Lung microvascular endothelial cell (primary cell): ENCODE data around the gene TSC22D3. TPM values are rescaled to one million over a fixed set of nuclear protein-coding genes. Genes with fewer than 3 reads are reported as not detected.
"Not testable (repeated sequence)": the region's sequence is repeated elsewhere in the genome, so short reads cannot be mapped to it uniquely, and the experiment has no call there.

Source experiments
- DNase-seq, 2 donors: peaks; one replicate each; pipeline versions ENCODE4 v3.0.0 to v3.0.0-alpha.2; 2010; ENCODE audit warnings: low read depth in 2 of 2
- total RNA-seq: library from RNA; depleted of rRNA; stranded (reverse); fragments of >200 nt; gene quantifications from 2 replicates; pipeline ENCODE4 v1.2.1, GENCODE V29; 2014

Gene TSC22D3
- 18.3 and 32.5 TPM in 2 replicates for total RNA-seq

GRCh38 chrX:107775734-107776511, at the start of gene TSC22D3:
Gene TSC22D3, minus strand, starts transcription at chrX:107775787. Its CDS starts 368 bp downstream, at chrX:107775419.
- peak; percentile 62 to 68 for DNase-seq

GRCh38 chrX:107823456-107823855, 47.9 kb upstream of the TSC22D3 start:
- peak; percentile 76 to 90 for DNase-seq

GRCh38 chrX:107823042-107823441, 47.5 kb upstream of the TSC22D3 start:
- DNase-seq = no peak

- DNase-seq = no peak
These were observed 43.4 kb upstream of the TSC22D3 start for GRCh38 chrX:107818900-107819521.

DNA sequence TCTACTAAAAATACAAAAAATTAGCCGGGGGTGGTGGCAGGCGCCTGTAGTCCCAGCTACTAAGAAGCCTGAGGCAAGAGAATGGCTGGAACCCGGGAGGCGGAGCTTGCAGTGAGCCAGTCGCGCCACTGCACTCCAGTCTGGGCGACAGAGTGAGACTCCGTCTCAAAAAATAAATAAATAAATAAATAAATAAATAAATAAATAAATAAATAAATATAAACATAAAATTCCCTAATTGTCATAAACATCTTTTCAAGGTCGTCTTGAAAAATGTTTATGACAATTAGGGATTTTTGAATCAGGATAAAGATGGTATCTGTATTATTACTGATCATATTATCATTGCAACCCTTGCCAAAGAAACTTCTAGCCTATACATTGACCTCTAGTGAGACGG, 34.5 kb upstream of the TSC22D3 start:
- not testable (repeated sequence) for DNase-seq

DNA sequence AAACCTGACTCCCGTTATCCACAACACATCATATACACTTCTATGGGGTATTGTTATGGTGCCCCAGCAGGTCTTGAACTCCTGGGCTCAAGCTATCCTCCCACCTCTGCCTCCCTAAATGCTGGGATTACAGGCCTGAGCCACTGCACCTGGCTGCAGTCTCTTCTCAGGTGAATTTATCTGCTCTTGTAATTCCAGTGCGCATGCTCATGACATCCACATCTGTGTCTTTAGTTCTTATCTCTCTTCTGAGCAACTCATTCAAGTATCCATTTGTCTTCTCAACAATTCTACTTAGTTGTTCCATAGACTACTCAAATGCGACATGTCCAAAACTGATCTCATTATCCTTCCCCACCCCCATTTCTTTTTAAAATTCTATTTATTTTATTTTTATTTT, 29.6 kb upstream of the TSC22D3 start:
- DNase-seq = no peak

DNA sequence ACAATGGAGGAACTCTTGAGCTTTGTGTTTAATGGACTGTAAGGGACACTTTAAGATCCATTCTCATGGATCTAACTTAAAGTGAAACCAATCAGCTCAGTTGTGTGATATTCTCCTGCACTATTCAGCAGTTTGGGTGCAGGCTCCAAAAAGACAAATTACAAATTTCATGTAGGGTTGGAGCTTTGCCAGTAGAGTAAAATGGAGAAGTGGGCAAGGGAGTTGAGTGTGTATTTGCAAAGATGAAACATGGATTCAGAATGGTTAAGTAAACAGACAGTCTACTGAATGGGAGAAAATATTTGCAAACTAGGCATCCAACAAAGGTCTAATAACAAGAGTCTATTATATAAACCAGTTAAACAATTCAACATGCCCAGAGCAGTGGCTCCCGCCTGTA, 28.8 kb upstream of the TSC22D3 start:
- no peak for DNase-seq

- no peak for DNase-seq
These were observed 12.2 kb upstream of the TSC22D3 start for GRCh38 chrX:107787827-107788226.

DNA sequence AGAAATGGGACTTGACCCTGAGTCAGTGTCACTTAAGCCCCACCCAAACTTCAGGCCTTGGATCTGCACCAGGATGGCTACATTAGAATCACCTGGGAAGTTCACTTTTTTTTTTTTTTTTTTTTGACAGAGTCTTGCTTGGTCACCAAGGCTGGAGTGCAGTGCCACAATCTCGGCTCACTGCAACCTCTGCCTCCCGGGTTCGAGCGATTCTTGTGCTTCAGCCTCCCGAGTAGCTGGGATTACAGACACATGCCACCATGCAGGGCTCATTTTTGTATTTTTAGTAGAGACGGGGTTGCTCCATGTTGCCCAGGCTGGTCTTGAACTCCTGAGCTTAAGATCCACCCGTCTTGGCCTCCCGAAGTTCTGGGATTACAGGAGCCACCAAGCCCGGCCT, 4.9 kb upstream of the TSC22D3 start:
- no peak for DNase-seq

- no peak for DNase-seq
These were observed 1.9 kb upstream of the TSC22D3 start, which contains the start of gene NCBP2L for GRCh38 chrX:107777536-107777832. Gene NCBP2L, plus strand, starts transcription at chrX:107777733. Its CDS starts 16,488 bp downstream, at chrX:107794221.

- peak; percentile 85 to 89 for DNase-seq
These were observed 1.3 kb upstream of the TSC22D3 start for GRCh38 chrX:107776649-107777535.

DNA sequence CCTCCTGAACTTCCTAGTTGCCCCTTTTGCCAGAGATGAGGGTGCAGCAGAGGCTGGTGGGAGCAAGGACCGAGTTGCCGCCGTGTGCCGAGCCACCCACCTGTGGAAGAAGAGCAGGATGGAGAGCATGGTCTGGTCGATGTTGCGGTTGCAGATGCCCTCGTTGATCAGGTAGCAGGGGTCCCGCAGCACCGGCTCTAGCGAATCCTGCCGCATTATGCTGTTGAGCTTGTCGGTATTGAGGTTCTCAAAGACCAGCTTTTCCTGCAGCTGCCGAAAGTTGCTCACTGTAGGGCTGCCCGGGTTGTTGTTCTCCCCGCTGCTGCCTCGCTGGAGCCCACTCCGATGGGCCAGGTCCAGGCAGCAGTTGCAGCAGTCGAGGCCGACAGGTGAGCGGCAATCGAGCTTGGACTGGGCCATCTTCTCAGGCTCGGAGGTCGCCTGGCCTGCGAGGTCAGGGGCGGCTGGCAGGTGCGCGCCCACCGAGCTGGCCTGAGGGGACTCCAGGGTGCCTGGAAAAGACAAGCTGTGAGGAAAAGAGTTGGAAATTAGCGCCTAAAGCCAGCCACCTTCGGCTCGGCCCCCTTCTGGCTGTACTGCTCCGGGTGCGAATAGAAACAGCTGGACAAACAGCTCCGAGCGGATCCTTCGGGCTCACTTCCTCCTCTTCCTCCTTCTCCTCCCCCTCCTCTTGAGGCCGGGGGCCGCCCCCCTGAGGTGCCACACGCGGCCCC, 420 bp downstream of the TSC22D3 start:
- DNase-seq = peak in 1 of 2 donors; percentile 11

DNA sequence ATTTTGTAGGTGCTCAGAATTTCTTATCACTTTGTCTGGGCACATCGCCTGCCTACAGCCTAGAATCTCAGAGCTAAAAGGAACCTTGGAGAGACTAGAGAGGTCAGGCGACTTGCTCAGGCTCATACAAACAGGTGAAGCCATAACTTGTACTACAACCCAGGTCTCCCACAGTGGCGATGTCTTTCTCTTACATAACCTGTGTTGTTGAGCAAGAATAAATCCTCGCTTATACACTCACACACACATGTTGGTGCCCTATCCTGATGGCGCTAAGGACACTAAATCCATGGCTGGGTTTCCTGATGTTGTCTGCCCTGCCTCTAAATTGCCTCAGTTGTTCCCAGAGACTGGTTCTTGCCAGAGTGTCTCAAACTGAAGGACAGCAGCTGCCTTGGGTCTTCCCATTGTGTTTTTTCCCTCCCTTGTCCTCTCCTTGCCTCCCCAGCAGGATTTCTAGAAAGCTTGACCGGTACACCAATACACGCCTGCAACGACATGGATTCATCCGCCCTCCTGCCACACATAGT, 1.6 kb downstream of the TSC22D3 start:
- no peak for DNase-seq

DNA sequence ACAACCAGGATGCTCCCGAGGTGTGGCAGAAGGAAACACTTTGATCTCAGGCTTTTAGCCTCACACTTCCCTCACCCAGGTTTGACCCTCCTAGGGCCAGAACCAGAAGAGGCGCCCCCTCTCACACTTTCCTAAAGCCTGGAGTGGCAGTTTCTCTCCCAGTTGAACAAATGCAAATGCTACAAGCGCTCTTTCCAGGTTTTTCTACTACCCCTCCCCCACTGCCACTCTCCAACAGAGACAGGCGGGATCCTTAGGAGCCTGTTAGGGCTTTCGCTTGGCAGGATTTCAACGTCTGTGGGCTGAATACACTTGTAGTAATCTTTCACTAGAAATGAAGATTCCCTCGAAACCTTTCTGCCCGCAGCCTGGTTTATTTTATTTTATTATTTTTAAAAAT, 2.4 kb downstream of the TSC22D3 start:
- DNase-seq = no peak

DNA sequence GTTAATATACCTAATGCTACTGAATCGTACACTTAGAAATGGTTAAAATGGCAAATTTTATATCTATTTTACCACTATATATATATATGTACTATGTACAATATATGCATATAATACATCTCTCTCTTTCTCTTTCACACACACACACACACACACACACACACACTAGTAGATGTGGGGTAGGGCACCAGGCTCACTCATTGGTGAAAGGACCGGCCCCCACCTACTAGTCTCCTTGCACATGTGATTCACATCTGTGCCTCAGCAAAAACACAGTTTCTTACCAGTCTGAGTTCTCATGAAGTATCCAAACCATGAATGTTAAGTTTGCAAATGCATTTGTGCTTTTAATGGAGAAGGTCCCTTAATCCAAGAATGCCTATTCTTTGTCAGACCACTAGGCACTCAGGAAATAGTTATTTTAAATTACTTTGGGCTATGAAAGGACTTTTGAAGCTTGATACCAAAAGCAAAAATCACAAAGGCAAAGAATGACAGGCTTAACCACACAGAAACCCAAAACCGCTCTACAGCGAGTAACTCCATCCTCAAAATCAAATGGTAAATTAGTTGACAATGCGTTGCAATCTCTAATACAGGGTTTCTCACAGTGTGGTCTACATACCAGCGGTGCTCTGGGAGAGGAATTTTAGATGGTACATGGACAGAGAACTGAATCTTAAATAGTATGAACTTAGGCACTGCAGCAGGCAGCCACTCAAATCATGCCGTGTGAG, 5.8 kb downstream of the TSC22D3 start:
- DNase-seq = no peak

- DNase-seq = no peak
These were observed 7.5 kb downstream of the TSC22D3 start for GRCh38 chrX:107768051-107768450.

GRCh38 chrX:107766470-107767150, 9.0 kb downstream of the TSC22D3 start:
- DNase-seq = no peak

DNA sequence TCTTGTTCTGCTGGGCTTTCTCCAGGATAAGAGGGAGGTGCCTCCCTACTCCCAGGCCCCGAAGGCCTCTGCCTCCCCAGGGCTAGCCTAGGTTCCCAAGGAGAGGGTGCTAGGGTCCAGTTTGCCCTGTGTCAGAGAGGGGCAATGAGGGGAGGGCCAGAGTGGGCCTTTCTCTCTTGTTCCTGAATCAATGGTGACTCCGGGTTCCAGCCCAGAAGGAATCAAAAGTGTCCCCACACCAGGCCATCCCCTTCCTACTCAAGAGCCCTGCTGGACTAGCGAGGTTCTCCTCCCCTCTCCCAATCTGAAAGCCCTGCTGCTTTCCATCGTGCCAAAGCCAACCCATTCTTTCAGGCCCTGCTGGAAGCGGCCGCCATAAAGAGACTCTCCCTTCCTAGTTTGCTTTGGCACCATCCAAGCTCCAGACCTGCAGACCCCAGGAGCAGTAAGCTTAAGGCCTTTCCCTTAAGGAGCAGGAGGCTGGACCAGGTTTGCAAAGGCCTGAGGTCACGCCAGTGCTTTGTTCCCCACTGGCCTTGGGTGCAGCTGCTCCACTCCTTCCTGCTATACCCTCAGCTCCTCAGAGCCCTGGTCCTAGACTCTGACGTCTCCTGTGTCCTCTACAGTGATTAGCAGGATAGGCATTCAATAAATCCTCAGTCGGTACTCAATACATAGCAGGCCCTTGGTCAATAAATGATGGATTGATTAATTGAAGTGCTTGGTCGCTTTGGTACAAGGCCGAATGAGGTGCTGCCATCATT, 10.6 kb downstream of the TSC22D3 start:
- no peak for DNase-seq

DNA sequence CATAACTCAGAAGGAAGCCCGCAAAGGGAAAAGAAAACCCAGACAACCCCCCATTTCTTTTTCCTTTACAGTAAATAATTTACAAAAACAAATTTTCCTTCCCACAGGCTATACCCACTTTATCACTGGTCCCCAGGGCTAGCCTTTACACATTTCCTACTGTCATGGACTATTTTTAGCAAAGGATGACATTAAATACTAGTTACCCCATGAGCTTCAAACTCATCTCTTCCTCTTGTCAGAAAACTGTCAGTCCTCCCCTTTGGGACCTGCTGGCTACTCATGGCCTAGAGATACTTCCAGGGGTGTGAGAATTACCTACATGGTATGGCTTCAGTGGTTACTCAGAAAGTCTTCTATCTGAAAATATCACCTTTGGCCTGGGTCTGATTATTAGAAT, 11.9 kb downstream of the TSC22D3 start:
- DNase-seq = no peak
